GM12878 (cell line): ENCODE measurements around the gene PAOX. TPM values are rescaled to one million over a fixed set of nuclear protein-coding genes. Genes with fewer than 3 reads are reported as not detected.
A peak's percentile ranks its signal among the peaks of the same experiment; 100 is the strongest.

Source experiments
- ATAC-seq: fragments of 200-7000 bp; cut with Tn5 transposase; 3 replicates; pipeline ENCODE4 v1.9.1; 2020; ENCODE audit warnings: mild to moderate bottlenecking, moderate library complexity
- BruUV-seq: library from RNA; stranded (reverse); fragments of 400-500 nt; replicated peaks from 2 replicates; lab custom pipeline; 2021; lab: Mats Ljungman, UMichigan
- CTCF ChIA-PET: fragments of 300-600 bp; sonication (Branson Sonifier 250); formaldehyde crosslinking; extraction: SDS; loops from one replicate; lab custom pipeline; 2021; ENCODE audit warnings: inconsistent platforms; lab: Yijun Ruan, JAX
- POLR2A ChIA-PET: fragments of 350-600 bp; formaldehyde crosslinking; extraction: SDS; loops from one replicate; lab custom pipeline; 2021; ENCODE audit warnings: inconsistent platforms; lab: Charles Lee
- RAD21 ChIA-PET: fragments of 300-600 bp; sonication (Branson Sonifier 250); formaldehyde crosslinking; loops from one replicate; lab custom pipeline; 2023; ENCODE audit warnings: antibody characterized with exemption; ENCODE audit not compliant: unreplicated experiment; lab: Charles Lee
- SMC1A ChIA-PET: fragments of 300-600 bp; sonication (Branson Sonifier 250); formaldehyde crosslinking; loops from one replicate; lab custom pipeline; 2023; ENCODE audit not compliant: unreplicated experiment, uncharacterized antibody; lab: Charles Lee
- DNase-seq: peaks from one replicate; pipeline ENCODE4 v3.0.0-alpha.2; 2011; ENCODE audit warnings: low read depth, low spot score
- FAIRE-seq: peaks from 3 replicates; lab custom pipeline; 2011; peaks lifted over from hg19 to GRCh38; lab: Jason Lieb, UNC
- H2AFZ ChIP-seq: 2 replicates; pipeline ENCODE4 v1.6.0; 2011; ENCODE audit warnings: low read depth, low read length, control low read depth; ENCODE audit not compliant: control insufficient read depth
- H3K27ac ChIP-seq: 2 replicates; pipeline ENCODE4 v1.5.1; 2011; ENCODE audit warnings: control low read depth; ENCODE audit not compliant: control insufficient read depth, insufficient read depth
- H3K27me3 ChIP-seq, 2 experiments: replicated peaks in 1 of 2; 2 replicates each; pipeline versions ENCODE4 v1.6.0 to v1.6.1; 2011; ENCODE audit warnings: low read length in 1 of 2; ENCODE audit not compliant: control insufficient read depth in 2 of 2, insufficient read depth in 2 of 2
- H3K36me3 ChIP-seq, 2 experiments: 2 replicates each; pipeline ENCODE4 v1.5.1; 2011; ENCODE audit warnings: low read length in 1 of 2; ENCODE audit not compliant: control insufficient read depth in 2 of 2, insufficient read depth in 2 of 2
- H3K4me1 ChIP-seq: 2 replicates; pipeline ENCODE4 v1.6.1; 2011; ENCODE audit warnings: mild to moderate bottlenecking, low read length, moderate library complexity, mixed read lengths; ENCODE audit not compliant: control insufficient read depth, insufficient read depth
- H3K4me2 ChIP-seq: 2 replicates; pipeline ENCODE4 v1.6.0; 2011; ENCODE audit warnings: control low read depth; ENCODE audit not compliant: control insufficient read depth, insufficient read depth
- H3K4me3 ChIP-seq: fragments of 200-600 bp; sonication (generic); 2 replicates; pipeline ENCODE4 v1.5.1; 2016
- H3K79me2 ChIP-seq: 2 replicates; pipeline ENCODE4 v1.6.0; 2011; ENCODE audit warnings: low read length; ENCODE audit not compliant: control insufficient read depth, insufficient read depth
- H3K9ac ChIP-seq: 2 replicates; pipeline ENCODE4 v1.8.0; 2011; ENCODE audit warnings: low read length, control low read depth, mixed read lengths; ENCODE audit not compliant: control insufficient read depth, insufficient read depth
- H3K9me3 ChIP-seq: replicated peaks from 3 replicates; pipeline ENCODE4 v1.5.1; 2011; ENCODE audit warnings: mild to moderate bottlenecking, low read length; ENCODE audit not compliant: control insufficient read depth, insufficient read depth
- H4K20me1 ChIP-seq: 2 replicates; pipeline ENCODE4 v1.6.0; 2011; ENCODE audit not compliant: control insufficient read depth, insufficient read depth
- ATF7 ChIP-seq: fragments of 450-650 bp; IDR thresholded peaks from 2 replicates; pipeline ENCODE4 v1.6.1; 2016; ENCODE audit warnings: low read depth, mild to moderate bottlenecking
- CTCF ChIP-seq, 3 experiments: IDR thresholded peaks in 2 of 3; conservative IDR thresholded peaks in 1 of 3; 2 replicates each; pipeline ENCODE4 v1.5.1; 2011; ENCODE audit warnings: low read depth in 3 of 3, low read length in 3 of 3, mild to moderate bottlenecking in 3 of 3, control low read depth in 2 of 3, moderate library complexity in 2 of 3, inconsistent platforms in 1 of 3, mixed read lengths in 1 of 3; ENCODE audit not compliant: control insufficient read depth in 2 of 3, insufficient read depth in 1 of 3; ENCODE audit errors: extremely low read depth in 1 of 3
- ELK1 ChIP-seq: IDR thresholded peaks from 2 replicates; pipeline ENCODE4 v1.6.1; 2012; ENCODE audit warnings: low read depth, low read length, improper control_type of control experiment
- EP300 ChIP-seq, 2 experiments: fragments of 150-350 bp in 1 of 2; IDR thresholded peaks; 2 replicates each; pipeline ENCODE4 v1.6.1; 2011 to 2012; ENCODE audit warnings: low read depth in 2 of 2, low read length in 2 of 2, borderline replicate concordance in 1 of 2, improper control_type of control experiment in 1 of 2, inconsistent platforms in 1 of 2; ENCODE audit not compliant: control insufficient read depth in 1 of 2
- HCFC1 ChIP-seq: fragments of 150-350 bp; IDR thresholded peaks from 2 replicates; pipeline ENCODE4 v1.6.1; 2014; ENCODE audit warnings: low read length
- IRF4 ChIP-seq: IDR thresholded peaks from 2 replicates; pipeline ENCODE4 v1.6.1; 2011; ENCODE audit warnings: low read depth, low read length
- MYC ChIP-seq: IDR thresholded peaks from 2 replicates; pipeline ENCODE4 v1.6.1; 2011; ENCODE audit warnings: mild to moderate bottlenecking, low read length, moderate library complexity, inconsistent platforms; ENCODE audit not compliant: insufficient read depth, insufficient replicate concordance, insufficient read length, severe bottlenecking
- NR2C2 ChIP-seq: IDR thresholded peaks from 2 replicates; pipeline ENCODE4 v1.6.1; 2011; ENCODE audit warnings: borderline replicate concordance, low read depth; ENCODE audit not compliant: control insufficient read depth, insufficient read length
- POLR2A ChIP-seq: IDR thresholded peaks from 2 replicates; pipeline ENCODE4 v1.6.1; 2011; ENCODE audit warnings: low read depth, mild to moderate bottlenecking, low read length
- SMC3 ChIP-seq: IDR thresholded peaks from 2 replicates; pipeline ENCODE4 v1.6.1; 2011; ENCODE audit warnings: low read length, improper control_type of control experiment, borderline replicate concordance
- SUZ12 ChIP-seq: fragments of 200-600 bp; sonication (generic); IDR thresholded peaks from one replicate; pipeline ENCODE4 v1.6.1; 2018; ENCODE audit warnings: antibody characterized with exemption, mild to moderate bottlenecking; ENCODE audit not compliant: unreplicated experiment
- ZNF24 ChIP-seq: fragments of 450-650 bp; IDR thresholded peaks from 2 replicates; pipeline ENCODE4 v1.6.1; 2017; ENCODE audit warnings: antibody characterized with exemption, mild to moderate bottlenecking
- ZZZ3 ChIP-seq: IDR thresholded peaks from 2 replicates; pipeline ENCODE4 v1.6.1; 2011; ENCODE audit warnings: low read depth; ENCODE audit not compliant: control insufficient read depth, insufficient read length
- WGBS: methylation state at CpG from one replicate; pipeline ENCODE4 v1.1.6; 2016; ENCODE audit warnings: low lambda C conversion rate; ENCODE audit not compliant: insufficient replicate concordance, insufficient coverage; ENCODE audit errors: missing lambda C conversion rate; 5-methylcytosine and 5-hydroxymethylcytosine counted together
- in situ Hi-C: fragments of 300-500 bp; cut with MboI; formaldehyde crosslinking; loops from 9 replicates; pipeline ENCODE4 v1.14.3; 2018; ENCODE audit warnings: mixed read lengths
- intact Hi-C: fragments of 100-400 bp; cut with micrococcal nuclease; formaldehyde crosslinking; loops from one replicate; pipeline ENCODE4 v1.14.2; 2022; ENCODE audit not compliant: unreplicated experiment
- polyA plus RNA-seq, 11 experiments: library from polyadenylated mRNA; depleted of rRNA in 4 of 11; unstranded in 6 of 11; stranded (reverse) in 5 of 11; fragments of >200 nt; fragmentation: Nextera tagmentation in 4 of 11; fragmentation: Illumina TruSeq in 1 of 11; extraction: Ambion mirVana in 4 of 11; extraction: Trizol in 1 of 11; gene quantifications; 1 replicate in 1 of 11; 2 replicates in 10 of 11; pipeline versions ENCODE4 v1.2.1 to v1.2.3, GENCODE V29; 2011 to 2016; ENCODE audit warnings: inconsistent platforms in 2 of 11, missing spikeins in 2 of 11, low read depth in 1 of 11
- total RNA-seq, 4 experiments: library from RNA; depleted of rRNA in 3 of 4; stranded (reverse); fragments of >200 nt in 3 of 4; fragmentation: Illumina TruSeq in 1 of 4; extraction: Trizol in 1 of 4; gene quantifications; 2 replicates each; pipeline versions ENCODE4 v1.2.1 to v1.2.3, GENCODE V29; 2013 to 2021

The PAOX gene
- total and polyA plus RNA-seq, 10 of the 15 experiments (the other 5 are each of a cell fraction or from before 2014, with no cell fraction given): 1.2 to 22.2 (median 10.5) TPM

- WGBS: 43% methylated on average over 13 of the region's 13 CpGs
- RAD21 ChIA-PET: no interaction called here
- no peaks in the 10 kb centered on the region; a peak in 1 of 4 replicates for H3K27me3 ChIP-seq
- H3K79me2 ChIP-seq: no peaks in the 10 kb centered on the region; the same call in 1 of the 2 replicates
- SMC1A ChIA-PET: no interaction called here
- no peaks in the 10 kb centered on the region for H3K9me3 ChIP-seq
- POLR2A ChIA-PET: interaction anchor here (0.6 kb wide), 1 partner anchor 20 kb away, joined by 3 read pairs; no protein-coding TSS in a partner anchor
- FAIRE-seq: no peak
- H2AFZ ChIP-seq: no peak overlapping the region
- no peak overlapping the region for H3K4me2 ChIP-seq
- ATAC-seq: no peak
- intact Hi-C loops (no loop called here), in situ Hi-C loops (no loop called here)
- H3K36me3 ChIP-seq: no peaks in the 10 kb centered on the region
- H3K9ac ChIP-seq: no peak overlapping the region
- no peaks in the 10 kb centered on the region for H3K4me1 ChIP-seq
- CTCF ChIA-PET: no interaction called here
- no peak for TF ChIP-seq EP300 (IDR thresholded peaks at IDR 0.05; ENCODE audit: borderline replicate concordance in 1 of 2, control insufficient read depth in 1 of 2, low read depth in 2 of 2, low read length in 2 of 2)
- TF ChIP-seq POLR2A: peak; percentile 13; the same call in 1 of the 2 replicates
- BruUV-seq: no TSS peak
- no peaks in the 10 kb centered on the region for H4K20me1 ChIP-seq
- no peak overlapping the region for H3K27ac ChIP-seq
- DNase-seq: no peak
- no peak overlapping the region for H3K4me3 ChIP-seq
Measured at GRCh38 chr10:133350950-133351329, 28.1 kb upstream of the PAOX start.

GRCh38 chr10:133351408-133352318, 27.4 kb upstream of the PAOX start:
- WGBS: 62% methylated on average over 24 of the region's 24 CpGs
- TF ChIP-seq NR2C2: no peak
- no peak for TF ChIP-seq SMC3
- no peak for TF ChIP-seq ELK1
- TF ChIP-seq ZNF24: no peak
- no peak for TF ChIP-seq ATF7
- TF ChIP-seq ZZZ3: no peak
- TF ChIP-seq CTCF (IDR thresholded peaks at IDR 0.05 in 2 of 3, conservative IDR thresholded peaks at IDR 0.05 in 1 of 3; ENCODE audit: control insufficient read depth in 2 of 3, extremely low read depth in 1 of 3, insufficient read depth in 1 of 3, low read depth in 3 of 3, low read length in 3 of 3): 0 out of 6 replicates have a peak, but pooled peaks of 2 of the 3 experiments have one; percentile 4 to 6
- no peak for TF ChIP-seq HCFC1
- no peak for TF ChIP-seq IRF4
- no peak for TF ChIP-seq SUZ12
- no peak for TF ChIP-seq MYC

More at GRCh38 chr10:133351408-133352318, 27.4 kb upstream of the PAOX start:
- H3K4me3 ChIP-seq: no peak overlapping the region
- H3K4me2 ChIP-seq: no peak overlapping the region
- FAIRE-seq (no peak), ATAC-seq (no peak), DNase-seq (no peak)
- H2AFZ ChIP-seq: no peak overlapping the region
- RAD21 ChIA-PET: no interaction called here
- no peaks in the 10 kb centered on the region for H3K9me3 ChIP-seq
- no peak overlapping the region for H3K9ac ChIP-seq
- no peaks in the 10 kb centered on the region for H3K4me1 ChIP-seq
- intact Hi-C loops (no loop called here), in situ Hi-C loops (no loop called here)
- CTCF ChIA-PET: no interaction called here
- POLR2A ChIA-PET: interaction anchor here (0.6 kb wide), 1 partner anchor 21 kb away, joined by 3 read pairs; no protein-coding TSS in a partner anchor
- BruUV-seq: no TSS peak
- no peaks in the 10 kb centered on the region for H3K36me3 ChIP-seq
- H3K79me2 ChIP-seq: no peaks in the 10 kb centered on the region; the same call in 1 of the 2 replicates
- SMC1A ChIA-PET: no interaction called here
- no peaks in the 10 kb centered on the region for H4K20me1 ChIP-seq
- H3K27me3 ChIP-seq: no peaks in the 10 kb centered on the region
- H3K27ac ChIP-seq: no peak overlapping the region
